Mesothelial cell of epicardium (in vitro differentiated cells): ENCODE results near the gene POU5F1. TPM values are rescaled to one million over a fixed set of nuclear protein-coding genes. Genes with fewer than 3 reads are reported as not detected.

Source experiments
- DNase-seq, 2 experiments: peaks; one replicate each; pipeline ENCODE4 v3.0.0; 2021; ENCODE audit warnings: low spot score in 2 of 2; ENCODE audit not compliant: unreplicated experiment in 2 of 2
- H3K27ac Mint-ChIP-seq: 2 replicates; pipeline ENCODE4 v1.8.0; 2021; ENCODE audit warnings: mixed read lengths
- H3K27me3 Mint-ChIP-seq: 2 replicates; pipeline ENCODE4 v1.8.0; 2021; ENCODE audit warnings: low read depth, mixed read lengths
- H3K36me3 Mint-ChIP-seq: 2 replicates; pipeline ENCODE4 v1.8.0; 2021; ENCODE audit warnings: mixed read lengths
- H3K4me1 Mint-ChIP-seq: 2 replicates; pipeline ENCODE4 v1.8.0; 2021; ENCODE audit warnings: mixed read lengths
- H3K4me3 Mint-ChIP-seq: 2 replicates; pipeline ENCODE4 v1.8.0; 2021; ENCODE audit warnings: mild to moderate bottlenecking, moderate library complexity, mixed read lengths
- H3K9me3 Mint-ChIP-seq: 2 replicates; pipeline ENCODE4 v1.8.0; 2021; ENCODE audit warnings: mixed read lengths
- CTCF ChIP-seq: fragments of 200-600 bp; sonication (generic); IDR thresholded peaks from one replicate; pipeline ENCODE4 v1.5.0; 2021; ENCODE audit warnings: antibody characterized with exemption; ENCODE audit not compliant: unreplicated experiment
- total RNA-seq: library from RNA; stranded (reverse); gene quantifications from 3 replicates; pipeline ENCODE4 v1.2.1, GENCODE V29; 2021

Gene POU5F1
- total RNA-seq, 1 donor from 2014 or later = not detected

GRCh38 chr6:31162463-31163165 is 7.9 kb downstream of the POU5F1 start:
- Mint-ChIP-seq H3K9me3 (no peaks in the 10 kb centered on the region), H3K27me3 (peaks cover 5% of the 10 kb centered on the region), H3K4me3 (no peak overlapping the region), H3K4me1 (peaks cover 19% of the 10 kb centered on the region), H3K27ac (no peak overlapping the region), H3K36me3 (no peaks in the 10 kb centered on the region)
- no peak for DNase-seq
- TF ChIP-seq CTCF = no peak

GRCh38 chr6:31161216-31162126 is 9.0 kb downstream of the POU5F1 start:
- Mint-ChIP-seq H3K27ac (no peak overlapping the region), H3K4me1 (peaks cover 26% of the 10 kb centered on the region), H3K4me3 (no peak overlapping the region), H3K36me3 (no peaks in the 10 kb centered on the region), H3K9me3 (no peaks in the 10 kb centered on the region), H3K27me3 (no peaks in the 10 kb centered on the region)
- no peak for TF ChIP-seq CTCF
- no peak for DNase-seq

- Mint-ChIP-seq H3K27me3 (no peaks in the 10 kb centered on the region), H3K9me3 (no peaks in the 10 kb centered on the region), H3K4me1 (peaks cover 26% of the 10 kb centered on the region), H3K4me3 (peak overlapping the region; percentile 77), H3K36me3 (peaks cover 8% of the 10 kb centered on the region), H3K27ac (peak overlapping the region; percentile 85)
- DNase-seq = no peak
- TF ChIP-seq CTCF = no peak
Measured at GRCh38 chr6:31158863-31159855, 11.3 kb downstream of the POU5F1 start.

- Mint-ChIP-seq H3K4me1 (peaks cover 26% of the 10 kb centered on the region), H3K27ac (peak within 1 kb of the TSS; percentile 85), H3K9me3 (no peaks in the 10 kb centered on the region), H3K4me3 (peak within 1 kb of the TSS; percentile 77), H3K36me3 (peaks cover 8% of the 10 kb centered on the region), H3K27me3 (no peaks in the 10 kb centered on the region)
- TF ChIP-seq CTCF = no peak
- DNase-seq = peak; percentile 99
Measured at GRCh38 chr6:31158140-31158862, 12.2 kb downstream of the POU5F1 start, which contains the start of gene TCF19. TCF19 (plus strand) TSS chr6:31158589; CDS start chr6:31159470, 881 bp downstream.
